ENCODE data around the gene SLMAP.

SLMAP gene, protein sequence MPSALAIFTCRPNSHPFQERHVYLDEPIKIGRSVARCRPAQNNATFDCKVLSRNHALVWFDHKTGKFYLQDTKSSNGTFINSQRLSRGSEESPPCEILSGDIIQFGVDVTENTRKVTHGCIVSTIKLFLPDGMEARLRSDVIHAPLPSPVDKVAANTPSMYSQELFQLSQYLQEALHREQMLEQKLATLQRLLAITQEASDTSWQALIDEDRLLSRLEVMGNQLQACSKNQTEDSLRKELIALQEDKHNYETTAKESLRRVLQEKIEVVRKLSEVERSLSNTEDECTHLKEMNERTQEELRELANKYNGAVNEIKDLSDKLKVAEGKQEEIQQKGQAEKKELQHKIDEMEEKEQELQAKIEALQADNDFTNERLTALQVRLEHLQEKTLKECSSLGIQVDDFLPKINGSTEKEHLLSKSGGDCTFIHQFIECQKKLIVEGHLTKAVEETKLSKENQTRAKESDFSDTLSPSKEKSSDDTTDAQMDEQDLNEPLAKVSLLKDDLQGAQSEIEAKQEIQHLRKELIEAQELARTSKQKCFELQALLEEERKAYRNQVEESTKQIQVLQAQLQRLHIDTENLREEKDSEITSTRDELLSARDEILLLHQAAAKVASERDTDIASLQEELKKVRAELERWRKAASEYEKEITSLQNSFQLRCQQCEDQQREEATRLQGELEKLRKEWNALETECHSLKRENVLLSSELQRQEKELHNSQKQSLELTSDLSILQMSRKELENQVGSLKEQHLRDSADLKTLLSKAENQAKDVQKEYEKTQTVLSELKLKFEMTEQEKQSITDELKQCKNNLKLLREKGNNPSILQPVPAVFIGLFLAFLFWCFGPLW

DNA sequence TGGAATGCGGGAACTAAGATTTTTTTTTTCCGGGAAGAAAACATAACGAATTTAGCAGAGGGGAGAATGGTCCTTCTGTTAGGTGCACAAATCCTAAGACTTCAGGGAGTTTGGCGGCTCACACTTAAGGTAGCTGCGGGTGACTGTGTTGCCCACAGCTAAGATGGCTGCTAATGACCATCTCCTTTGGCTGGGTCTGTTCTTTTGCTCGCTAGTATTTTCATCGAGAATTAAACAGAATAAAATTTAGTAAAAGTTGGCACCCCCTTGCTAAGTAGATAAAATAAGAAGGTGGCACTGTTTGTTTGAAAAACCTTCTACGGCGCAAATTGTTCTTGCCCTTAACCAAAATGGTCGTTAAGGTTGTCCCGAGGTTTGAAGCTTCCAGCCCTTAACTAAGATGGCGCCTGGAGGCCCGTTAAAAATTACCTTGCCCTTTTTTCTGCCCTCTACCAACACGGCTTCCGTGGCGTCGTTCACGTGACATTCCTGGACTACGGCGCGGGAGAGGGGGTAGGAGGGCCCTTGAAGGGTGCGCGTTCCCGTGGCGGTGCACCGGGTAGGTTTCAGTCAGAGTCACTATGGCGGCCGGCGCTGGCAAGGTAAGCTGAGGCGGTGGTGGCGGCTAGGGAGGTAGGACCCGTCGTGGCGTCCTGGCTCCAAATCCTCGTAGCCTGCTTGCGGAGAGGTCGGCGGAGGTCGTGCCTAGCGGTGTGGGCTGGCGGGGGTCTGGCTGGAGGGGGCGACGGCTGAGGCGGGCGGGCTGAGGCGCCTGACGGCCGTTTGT lies at the start of gene SLMAP:
Gene SLMAP (plus strand): TSS at position 569 of the 787 bp plus-strand sequence. CDS start 1,343 bp downstream, outside the sequence.
- DNase-seq (ENCODE audit: low read depth in 2 of 2), result peak; percentile 89 to 94

DNA sequence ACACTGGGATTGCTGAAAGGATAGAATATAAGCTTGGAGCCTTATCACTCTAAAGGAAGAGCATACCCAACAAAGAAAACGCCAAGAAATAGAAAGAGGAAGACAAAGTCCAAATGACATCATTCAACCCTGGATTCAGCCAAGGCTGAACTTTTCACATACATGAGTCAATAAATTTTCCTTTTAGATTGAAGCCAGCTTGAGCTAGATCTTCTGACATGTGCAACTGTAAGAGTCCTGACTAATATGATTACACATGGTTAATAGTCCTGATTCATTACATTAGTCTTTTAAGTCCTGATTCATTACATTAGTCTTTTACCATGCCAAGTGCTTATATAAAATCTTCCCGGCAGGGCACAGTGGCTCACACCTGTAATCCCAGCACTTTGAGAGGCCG lies 49.6 kb upstream of the SLMAP start:
- no peak for DNase-seq (ENCODE audit: low read depth in 2 of 2)

DNA sequence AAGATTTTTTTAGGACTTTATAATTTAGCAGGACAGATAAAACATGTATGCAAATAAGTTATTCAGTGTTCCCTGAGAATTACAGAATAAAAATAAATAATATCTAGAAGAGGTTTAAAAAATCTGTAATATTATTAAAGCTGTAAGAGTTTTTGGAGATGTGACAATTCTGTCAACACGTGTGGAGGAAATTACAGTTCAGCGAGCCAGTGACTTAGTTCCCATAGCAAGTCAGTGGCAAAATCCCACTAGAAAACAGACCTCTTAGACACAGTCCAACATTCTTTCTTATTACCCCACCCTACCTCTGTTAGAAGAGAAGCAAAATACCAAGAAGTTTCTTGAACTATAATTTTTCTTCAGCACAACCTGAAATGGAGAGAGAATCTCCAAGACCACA lies 47.1 kb upstream of the SLMAP start:
- no peak for DNase-seq (ENCODE audit: low read depth in 2 of 2)

DNA sequence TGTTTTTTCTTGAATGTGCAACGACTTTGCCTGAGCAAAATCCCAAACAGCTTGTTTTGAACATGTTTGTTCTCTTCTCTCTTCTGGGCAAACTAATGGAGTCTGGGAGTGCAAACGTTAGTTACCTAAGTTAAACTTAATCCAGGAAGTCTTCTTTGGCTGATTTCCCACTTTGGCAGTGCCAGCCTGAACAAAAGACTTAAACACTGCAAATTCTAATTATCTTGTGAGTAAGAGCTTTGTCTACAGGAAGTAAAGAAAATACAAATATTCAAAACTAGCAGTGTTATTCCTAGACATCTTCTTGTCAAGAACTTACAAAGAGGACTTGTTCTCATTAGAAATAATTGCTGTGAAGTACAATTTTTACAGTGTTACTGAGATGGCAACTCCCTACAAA lies 46.5 kb upstream of the SLMAP start:
- DNase-seq (ENCODE audit: low read depth in 2 of 2), result no peak

DNA sequence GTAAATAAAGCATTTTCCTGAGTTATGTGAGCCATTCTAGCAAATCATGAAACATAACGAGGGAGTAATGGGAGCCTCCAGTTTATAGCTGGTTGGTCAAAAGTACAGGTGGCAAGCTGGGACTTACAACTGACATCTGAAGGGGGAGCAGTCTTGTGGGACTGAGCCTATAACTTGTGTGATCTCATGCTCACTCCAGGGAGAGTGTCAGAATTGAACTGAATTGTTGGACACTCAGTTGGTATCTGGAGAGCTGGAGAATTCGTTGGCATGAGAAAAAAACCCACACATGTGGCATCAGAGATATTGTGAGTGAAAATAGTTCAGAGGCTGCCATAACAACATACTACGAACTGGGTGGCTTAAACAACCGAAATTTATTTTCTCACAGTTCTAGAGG lies 40.4 kb upstream of the SLMAP start:
- no peak for DNase-seq (ENCODE audit: low read depth in 2 of 2)

DNA sequence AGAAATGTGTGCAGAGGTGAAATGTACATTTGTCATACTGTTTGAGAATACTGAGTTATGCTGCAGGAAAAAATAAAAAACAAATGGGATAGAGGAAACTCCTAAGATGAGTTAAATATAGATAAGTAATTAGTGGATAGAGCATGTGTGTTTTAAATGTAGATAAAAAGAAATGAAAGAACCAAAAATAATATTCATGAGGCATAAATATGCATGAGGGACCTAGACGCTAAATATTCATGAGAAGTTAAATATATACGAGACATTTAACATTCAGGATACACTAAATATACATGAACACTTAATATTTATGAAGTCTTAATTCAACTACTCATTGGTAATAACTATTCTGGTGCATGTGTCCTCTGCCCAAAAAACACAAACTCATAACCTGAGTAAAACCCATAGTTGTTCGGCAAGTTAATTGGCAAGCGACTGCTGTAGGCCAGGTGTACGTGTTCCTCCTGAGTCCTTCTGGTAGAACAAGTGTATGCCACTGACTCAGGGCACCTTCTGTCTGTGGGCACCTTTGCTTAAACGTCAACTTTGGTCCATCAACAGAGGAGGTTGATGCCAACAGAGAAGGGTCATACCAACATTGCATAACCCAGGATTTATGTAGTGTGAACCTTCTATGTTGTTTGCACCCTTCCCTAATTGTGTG lies 38.8 kb upstream of the SLMAP start:
- DNase-seq (ENCODE audit: low read depth in 2 of 2), result no peak

DNA sequence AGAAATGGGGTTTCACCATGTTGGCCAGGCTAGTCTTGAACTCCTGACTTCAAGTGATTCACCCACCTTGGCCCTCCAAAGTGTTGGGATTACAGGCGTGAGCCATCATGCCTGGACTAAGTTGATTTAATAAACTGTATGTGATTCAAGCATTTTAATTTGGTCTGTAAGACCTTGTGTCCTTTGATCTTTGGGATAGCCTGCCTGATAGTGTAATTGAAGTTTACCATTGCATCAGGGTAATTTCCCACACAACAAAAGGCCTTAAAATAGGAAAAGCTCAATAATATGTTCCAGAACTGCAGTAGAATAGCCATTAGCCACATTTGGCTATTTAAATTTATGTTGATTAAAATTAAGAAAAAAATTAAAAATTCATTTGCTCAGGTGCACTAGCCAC lies 38.0 kb upstream of the SLMAP start:
- no peak for DNase-seq (ENCODE audit: low read depth in 2 of 2)

DNA sequence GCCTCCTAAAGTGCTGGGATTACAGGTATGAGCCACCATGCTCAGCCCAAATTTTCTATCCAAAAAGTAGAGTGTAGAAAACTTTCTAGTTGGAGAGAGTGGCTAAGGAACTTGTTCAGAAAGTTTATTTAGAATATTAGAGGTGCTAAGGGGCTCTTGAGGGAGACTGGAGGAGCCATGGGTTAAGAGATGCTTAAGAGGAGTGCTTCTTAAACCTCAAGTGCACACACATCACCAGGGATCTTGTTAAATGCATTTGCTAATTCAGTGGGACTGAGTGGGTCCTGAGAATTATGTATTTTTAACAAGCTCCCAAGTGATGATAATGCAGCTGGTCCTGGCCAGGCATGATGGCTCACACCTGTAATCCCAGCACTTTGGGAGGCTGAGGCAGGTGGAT lies 29.7 kb upstream of the SLMAP start:
- DNase-seq (ENCODE audit: low read depth in 2 of 2), result no peak

DNA sequence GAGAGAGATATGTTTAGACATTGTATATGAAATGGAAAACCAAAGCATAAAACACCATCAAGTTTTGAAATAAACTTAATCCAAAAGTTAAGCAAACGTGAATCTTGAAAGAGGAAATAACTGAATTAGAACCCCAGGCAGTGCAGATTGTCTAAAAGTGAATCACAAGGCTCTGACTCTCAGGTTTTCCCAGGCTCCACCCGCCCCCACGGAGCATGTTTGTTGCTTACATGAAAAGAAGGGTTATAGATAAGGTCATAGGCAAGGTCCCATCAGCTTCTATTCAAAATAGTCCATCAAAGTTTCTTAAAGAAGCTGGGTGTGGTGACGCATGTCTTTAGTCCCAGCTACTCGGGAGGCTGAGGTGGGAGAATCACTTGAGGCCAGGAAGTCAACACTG lies 29.0 kb upstream of the SLMAP start:
- DNase-seq (ENCODE audit: low read depth in 2 of 2), result no peak

DNA sequence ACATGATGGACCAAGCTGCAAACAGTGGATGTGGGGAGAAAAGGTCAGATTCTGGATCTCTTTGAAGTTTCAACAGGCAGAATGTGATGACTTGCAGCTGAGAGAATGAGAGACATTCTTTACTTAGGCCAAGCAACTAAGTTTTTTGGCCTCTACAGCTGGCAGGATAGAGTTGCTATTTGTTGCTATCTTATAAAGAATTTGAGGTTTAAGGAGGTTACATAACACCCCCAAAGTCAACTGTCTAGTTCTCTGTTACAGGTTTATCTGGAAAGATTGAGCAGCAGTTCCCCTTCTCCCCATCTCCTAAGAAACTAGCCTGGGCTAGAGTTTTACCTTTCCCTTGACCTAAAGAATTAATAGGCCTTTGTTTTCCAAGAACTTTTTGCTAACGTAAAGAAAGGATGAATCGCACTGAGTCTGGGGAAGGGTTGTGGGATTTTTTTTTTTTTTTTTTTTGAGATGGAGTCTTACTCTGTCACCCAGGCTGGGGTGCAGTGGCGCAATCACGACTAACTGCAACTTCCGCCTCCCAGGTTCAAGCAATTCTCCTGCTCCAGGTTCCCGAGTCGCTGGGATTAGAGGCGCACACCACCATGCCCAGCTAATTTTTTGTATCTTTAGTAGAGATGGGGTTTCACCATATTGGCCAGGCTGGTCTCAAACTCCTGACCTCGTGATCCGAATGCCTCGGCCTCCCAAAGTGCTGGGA lies 26.6 kb upstream of the SLMAP start:
- no peak for DNase-seq (ENCODE audit: low read depth in 2 of 2)

DNA sequence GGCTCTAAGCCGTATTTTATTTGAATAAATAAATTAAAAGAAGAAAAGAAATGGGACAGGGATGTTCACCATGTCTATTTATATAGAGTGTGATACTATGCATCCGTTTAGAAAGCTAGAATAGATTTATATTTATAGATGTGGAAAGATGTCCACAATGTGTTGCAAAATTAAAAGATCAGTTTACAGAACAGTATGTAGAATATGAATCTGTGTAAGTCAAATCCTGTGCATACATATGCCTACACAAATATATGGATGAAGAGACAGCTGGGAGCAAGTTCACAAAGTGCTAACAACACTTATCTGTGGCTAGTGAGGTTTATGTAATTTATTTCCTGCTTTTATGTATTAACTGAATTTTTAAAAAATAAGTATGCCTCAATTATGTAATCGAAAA lies 25.4 kb upstream of the SLMAP start:
- DNase-seq (ENCODE audit: low read depth in 2 of 2), result no peak

DNA sequence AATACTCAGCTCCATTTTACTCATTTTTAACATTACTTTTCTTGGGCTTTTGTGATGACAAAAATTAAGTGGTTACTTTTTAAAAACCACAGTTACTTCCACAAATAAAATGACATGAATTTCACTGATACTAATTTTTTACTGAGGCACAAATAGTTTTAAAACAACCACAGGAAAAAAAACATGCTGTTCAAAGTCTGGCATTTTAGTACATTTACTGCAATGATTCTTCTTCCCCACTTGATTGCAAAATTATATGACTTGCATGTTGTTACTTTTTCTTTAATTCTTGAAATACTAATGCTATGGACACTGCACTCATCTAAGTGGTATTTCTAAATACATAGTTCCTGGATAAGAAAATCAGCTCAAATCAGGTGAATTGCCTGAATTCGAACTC lies 24.8 kb upstream of the SLMAP start:
- no peak for DNase-seq (ENCODE audit: low read depth in 2 of 2)

DNA sequence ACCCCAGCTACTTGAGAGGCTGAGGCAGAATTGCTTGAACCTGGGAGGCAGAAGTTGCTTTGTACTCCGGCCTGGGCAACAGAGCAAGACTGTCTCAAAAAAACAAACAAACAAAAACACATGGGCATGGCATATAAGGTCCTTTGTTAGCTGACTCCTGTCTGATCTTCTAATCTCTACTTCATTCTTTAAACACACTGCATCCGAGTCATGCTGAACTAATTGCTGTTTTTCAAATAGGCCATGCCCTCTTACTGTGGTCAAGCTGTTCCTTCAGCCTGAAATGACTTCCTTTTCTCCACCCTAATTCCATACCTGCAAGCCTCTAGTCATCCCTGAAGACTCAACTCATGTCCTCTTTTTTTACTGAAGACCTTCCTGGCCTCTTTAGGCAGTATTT lies 22.3 kb upstream of the SLMAP start:
- DNase-seq (ENCODE audit: low read depth in 2 of 2), result no peak

DNA sequence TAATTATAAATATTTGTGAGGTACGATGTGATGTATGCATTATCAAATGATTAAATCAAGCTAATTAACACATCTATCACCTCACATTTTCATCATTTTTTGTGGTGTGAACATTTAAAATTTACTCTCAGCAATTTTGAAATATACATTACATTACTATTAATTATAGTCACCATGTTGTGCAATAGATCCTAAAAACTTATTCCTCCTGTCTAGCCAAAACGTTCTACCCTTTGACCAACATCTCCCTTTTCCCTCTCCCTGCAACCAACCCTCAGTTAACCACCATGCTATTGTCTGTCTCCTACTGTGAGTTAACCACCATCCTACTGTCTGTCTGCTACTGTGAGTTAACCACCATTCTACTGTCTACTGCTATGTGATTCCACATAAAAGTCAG lies 20.7 kb upstream of the SLMAP start:
- DNase-seq (ENCODE audit: low read depth in 2 of 2), result no peak

DNA sequence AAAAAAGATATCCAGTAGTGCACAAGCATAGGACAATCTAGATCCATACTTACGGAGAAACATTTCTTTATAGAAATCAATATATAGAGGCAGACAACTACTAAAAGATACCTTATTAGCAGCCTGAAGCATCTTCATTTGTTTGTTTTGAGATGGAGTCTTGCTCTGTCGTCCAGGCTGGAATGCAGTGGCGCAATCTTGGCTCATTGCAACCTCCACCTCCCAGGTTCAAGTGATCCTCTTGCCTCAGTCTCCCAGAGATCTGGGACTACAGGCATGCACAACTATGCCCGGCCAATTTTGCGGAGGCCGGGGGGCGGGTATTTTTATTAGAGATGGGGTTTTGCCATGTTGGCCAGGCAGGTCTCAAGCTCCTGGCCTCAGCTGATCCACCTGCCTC lies 18.3 kb upstream of the SLMAP start:
- no peak for DNase-seq (ENCODE audit: low read depth in 2 of 2)

DNA sequence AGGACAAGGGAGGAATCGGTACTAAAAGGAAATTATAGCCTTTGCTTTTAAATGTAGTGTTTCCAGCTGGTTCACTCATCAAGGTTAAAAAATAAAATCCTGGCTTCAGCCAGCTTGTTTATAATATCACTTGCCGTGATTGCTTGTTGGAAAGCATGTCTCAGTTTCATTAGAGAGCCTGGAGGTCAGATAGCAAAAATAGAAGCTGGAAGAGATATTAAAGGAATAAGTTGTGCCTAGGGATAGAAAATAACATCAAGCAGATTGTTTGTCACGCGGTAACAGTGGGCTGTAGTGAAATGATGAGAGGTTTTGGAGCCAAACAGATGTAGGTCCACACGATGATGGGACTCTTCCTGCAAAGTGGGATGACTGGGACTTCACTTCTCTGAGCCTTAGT lies 17.7 kb upstream of the SLMAP start:
- no peak for DNase-seq (ENCODE audit: low read depth in 2 of 2)

DNA sequence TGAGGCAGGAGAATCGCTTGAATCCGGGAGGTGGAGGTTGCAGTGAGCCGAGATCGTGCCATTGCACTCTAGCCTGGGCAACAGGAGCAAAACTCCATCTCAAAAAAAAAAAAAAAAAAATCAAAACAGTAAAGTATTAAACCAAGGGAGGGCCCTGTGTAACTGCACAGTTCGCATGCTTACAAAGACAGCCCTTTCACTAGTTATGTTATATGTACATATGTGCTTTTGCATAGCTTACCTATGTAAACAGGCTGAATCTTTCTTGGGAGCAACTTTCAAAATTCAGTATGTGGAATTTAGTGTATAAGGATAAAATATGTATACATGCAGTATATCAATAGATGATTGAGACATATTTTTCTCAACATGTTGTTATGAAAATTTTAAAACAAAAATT lies 16.1 kb upstream of the SLMAP start:
- DNase-seq (ENCODE audit: low read depth in 2 of 2), result no peak

DNA sequence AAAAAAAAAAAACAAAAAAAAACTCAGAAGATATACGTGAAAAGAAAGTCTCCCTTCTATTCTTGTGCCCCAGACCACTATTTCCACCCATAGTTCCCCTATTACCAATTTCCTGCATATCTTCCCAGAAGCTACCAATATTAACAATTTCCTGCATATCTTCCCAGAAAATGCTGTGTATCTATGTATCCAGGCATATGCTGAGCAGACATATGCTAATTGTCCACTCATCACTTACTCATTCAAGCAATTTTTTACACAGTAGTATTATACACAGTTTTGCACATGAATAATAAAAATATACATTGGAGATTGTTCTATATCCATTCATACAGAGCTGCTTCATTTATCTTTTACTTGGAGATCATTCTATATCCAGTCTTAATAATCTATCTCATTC lies 12.6 kb upstream of the SLMAP start:
- DNase-seq (ENCODE audit: low read depth in 2 of 2), result no peak

DNA sequence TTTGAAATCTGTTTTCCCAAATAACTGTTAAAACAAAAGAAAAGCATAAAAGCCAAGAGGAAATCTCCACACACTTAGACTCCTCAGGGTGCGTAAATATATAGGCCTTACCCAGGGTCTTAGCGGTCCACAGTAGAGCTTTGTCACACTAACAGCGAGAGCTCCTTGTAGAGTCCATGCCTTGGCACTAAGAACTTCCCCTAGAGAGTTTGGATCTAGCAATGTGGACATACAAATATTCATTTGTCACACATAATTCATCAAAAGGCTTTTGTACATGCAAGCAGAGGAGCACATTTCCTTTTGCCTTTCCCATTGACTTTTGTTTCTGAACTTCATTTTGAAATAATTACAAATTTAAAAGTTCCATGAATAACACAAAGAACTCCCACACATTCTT lies 11.0 kb upstream of the SLMAP start:
- DNase-seq (ENCODE audit: low read depth in 2 of 2), result no peak

DNA sequence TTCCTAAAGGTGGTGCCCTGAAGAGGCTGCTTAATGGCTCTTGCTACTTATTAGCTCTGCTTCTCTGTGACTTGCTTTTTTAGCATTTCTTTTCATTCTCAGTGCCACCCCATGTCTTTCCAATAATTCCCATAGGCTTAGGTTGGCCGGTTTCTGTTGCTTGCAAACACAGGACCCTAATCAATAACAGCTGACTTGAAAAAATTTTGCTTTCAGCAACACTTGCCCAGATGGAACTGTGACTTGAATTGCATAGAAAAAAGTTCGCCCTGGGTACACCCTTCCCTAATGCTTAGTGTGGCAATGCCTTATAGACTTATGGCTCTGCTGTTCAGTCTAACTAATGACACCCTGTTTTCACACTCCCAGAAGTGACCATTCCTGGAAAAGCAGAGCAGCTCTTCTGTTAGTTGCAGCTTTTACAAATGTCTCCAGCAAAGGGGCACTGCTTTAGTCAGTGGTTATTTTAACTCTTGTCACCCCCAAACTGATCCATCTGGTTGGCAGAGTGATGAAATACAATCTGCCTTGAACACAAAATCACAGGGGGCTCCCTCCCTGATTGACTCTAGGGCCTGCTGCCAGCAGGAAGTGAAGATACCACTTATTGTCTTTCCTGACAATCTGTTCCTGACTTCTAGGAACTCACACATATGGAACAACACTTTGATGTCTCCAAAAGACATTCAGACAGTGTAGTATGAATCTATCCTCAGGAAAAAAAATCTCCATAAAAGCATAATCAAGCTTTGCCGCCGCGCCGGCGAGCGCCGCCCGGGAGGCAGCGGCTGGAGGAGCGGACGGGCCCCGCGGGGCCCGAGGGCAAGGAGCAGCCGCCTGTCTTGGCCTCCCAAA lies 9.7 kb upstream of the SLMAP start:
- no peak for DNase-seq (ENCODE audit: low read depth in 2 of 2)
